Measurements from ENCODE around the gene DHRS7. TPM values are rescaled to one million over a fixed set of nuclear protein-coding genes. Genes with fewer than 3 reads are reported as not detected.

The DHRS7 gene
- total RNA-seq, result 71.7 and 123 TPM in 2 replicates

- DNase-seq (ENCODE audit: low read depth in 2 of 2), result peak; percentile 73 to 89
Observed at GRCh38 chr14:60164712-60165546, at the start of gene DHRS7. DHRS7 (minus strand) TSS chr14:60165398; CDS start chr14:60165309, 89 bp downstream.

- no peak for DNase-seq (ENCODE audit: low read depth in 2 of 2)
Observed at GRCh38 chr14:60214415-60215126, 49.4 kb upstream of the DHRS7 start.

- no peak for DNase-seq (ENCODE audit: low read depth in 2 of 2)
Observed at GRCh38 chr14:60214003-60214402, 48.8 kb upstream of the DHRS7 start.

GRCh38 chr14:60212503-60213371 is 47.5 kb upstream of the DHRS7 start:
- no peak for DNase-seq (ENCODE audit: low read depth in 2 of 2)

- no peak for DNase-seq (ENCODE audit: low read depth in 2 of 2)
Observed at GRCh38 chr14:60211153-60211552, 46.0 kb upstream of the DHRS7 start.

- no peak for DNase-seq (ENCODE audit: low read depth in 2 of 2)
Observed at GRCh38 chr14:60210703-60211102, 45.5 kb upstream of the DHRS7 start.

- no peak for DNase-seq (ENCODE audit: low read depth in 2 of 2)
Observed at GRCh38 chr14:60206837-60207533, 41.8 kb upstream of the DHRS7 start.

- no peak for DNase-seq (ENCODE audit: low read depth in 2 of 2)
Observed at GRCh38 chr14:60206249-60206670, 41.1 kb upstream of the DHRS7 start.

GRCh38 chr14:60204843-60205774 is 39.9 kb upstream of the DHRS7 start:
- DNase-seq (ENCODE audit: low read depth in 2 of 2), result no peak

GRCh38 chr14:60204104-60204842 is 39.1 kb upstream of the DHRS7 start:
- DNase-seq (ENCODE audit: low read depth in 2 of 2), result no peak

- DNase-seq (ENCODE audit: low read depth in 2 of 2), result no peak
Observed at GRCh38 chr14:60199321-60199720, 34.1 kb upstream of the DHRS7 start.

GRCh38 chr14:60197629-60198303 is 32.6 kb upstream of the DHRS7 start:
- DNase-seq (ENCODE audit: low read depth in 2 of 2), result no peak

- no peak for DNase-seq (ENCODE audit: low read depth in 2 of 2)
Observed at GRCh38 chr14:60196291-60196690, 31.1 kb upstream of the DHRS7 start.

GRCh38 chr14:60195179-60195810 is 30.1 kb upstream of the DHRS7 start:
- peak in 1 of 2 donors; percentile 3 for DNase-seq (ENCODE audit: low read depth in 2 of 2)

GRCh38 chr14:60189923-60190840 is 25.0 kb upstream of the DHRS7 start:
- no peak for DNase-seq (ENCODE audit: low read depth in 2 of 2)

GRCh38 chr14:60188696-60189095 is 23.5 kb upstream of the DHRS7 start:
- no peak for DNase-seq (ENCODE audit: low read depth in 2 of 2)

- DNase-seq (ENCODE audit: low read depth in 2 of 2), result peak in 1 of 2 donors; percentile 21
Observed at GRCh38 chr14:60188115-60188514, 22.9 kb upstream of the DHRS7 start.
